ENCODE results near the gene UBASH3A.

UBASH3A gene

DNA sequence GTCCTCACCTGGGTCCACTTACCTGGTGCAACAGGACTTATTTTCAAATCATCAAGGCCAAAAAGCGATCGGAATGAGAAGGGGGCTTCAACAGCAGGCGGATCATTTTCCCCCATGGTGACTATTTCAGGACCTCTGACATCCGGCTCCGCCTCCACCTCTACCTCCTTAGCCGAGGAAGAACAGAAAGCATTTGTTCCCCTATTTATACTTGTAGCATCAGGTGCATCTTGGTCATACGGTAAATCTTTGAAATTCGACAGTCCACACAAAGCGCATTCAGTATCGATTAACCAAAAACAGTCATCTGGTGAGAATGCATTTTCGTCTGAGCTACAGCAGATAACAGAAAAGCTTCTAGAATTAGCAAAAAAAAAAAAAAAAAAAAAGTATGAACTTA is 8.4 kb upstream of the UBASH3A start:
- Histone ChIP-seq H3K4me3 (ENCODE audit: insufficient read depth in 1 of 2, low read depth in 1 of 2, low read length in 2 of 2) (no peak overlapping the region), H3K27me3 (ENCODE audit: control insufficient read depth in 1 of 2, insufficient read depth in 1 of 2, low read length in 2 of 2) (peaks cover 0 to 48% of the 10 kb centered on the region in 2 experiments), H3K4ac (ENCODE audit: low read depth in 1 of 2, low read length in 2 of 2) (no peak overlapping the region), H2AFZ (ENCODE audit: low read depth, low read length) (no peak overlapping the region), H3K14ac (ENCODE audit: low read length in 2 of 2) (no peak overlapping the region), H3K9me3 (ENCODE audit: control insufficient read depth, low read length) (no peaks in the 10 kb centered on the region), H3K4me1 (ENCODE audit: control insufficient read depth, insufficient read depth, low read depth, low read length) (peaks cover 8% of the 10 kb centered on the region), H4K8ac (ENCODE audit: low read length) (no peak overlapping the region), H2BK120ac (ENCODE audit: low read depth, low read length) (no peak overlapping the region), H3K23ac (ENCODE audit: low read length in 2 of 2) (no peak overlapping the region), H3K18ac (ENCODE audit: low read depth in 1 of 2, low read length in 2 of 2) (no peak overlapping the region), H3K79me1 (replicated peaks; ENCODE audit: low read length, poor library complexity, severe bottlenecking) (no peaks in the 10 kb centered on the region), H3K27ac (ENCODE audit: low read length, poor library complexity, severe bottlenecking) (no peak overlapping the region), H2BK12ac (ENCODE audit: low read length in 2 of 2) (no peak overlapping the region), H2BK15ac (ENCODE audit: low read depth, poor library complexity, severe bottlenecking) (no peak overlapping the region), H4K91ac (ENCODE audit: low read length) (no peak overlapping the region), H2AK5ac (ENCODE audit: low read length, severe bottlenecking) (no peak overlapping the region), H3K4me2 (ENCODE audit: low read length, poor library complexity, severe bottlenecking) (no peak overlapping the region), H2BK5ac (ENCODE audit: low read depth, low read length, poor library complexity, severe bottlenecking) (no peak overlapping the region), H3K36me3 (ENCODE audit: control insufficient read depth in 1 of 2, insufficient read depth in 2 of 2, low read depth in 1 of 2, low read length in 2 of 2) (no peaks in the 10 kb centered on the region), H3K9ac (ENCODE audit: low read length) (no peak overlapping the region)
- no peak for DNase-seq
- WGBS, result 88% methylated on average over 9 of the region's 11 CpGs

GRCh38 chr21:42395905-42396651 is 7.6 kb upstream of the UBASH3A start, which contains the start of gene TMPRSS3:
Gene TMPRSS3, minus strand, starts transcription at chr21:42396052. Its CDS starts 635 bp downstream, at chr21:42395417.
- Histone ChIP-seq H2AFZ (ENCODE audit: low read depth, low read length) (no peak within 1 kb of the TSS), H2BK12ac (ENCODE audit: low read length in 2 of 2) (no peak within 1 kb of the TSS), H2AK5ac (ENCODE audit: low read length, severe bottlenecking) (no peak within 1 kb of the TSS), H3K4me3 (ENCODE audit: insufficient read depth in 1 of 2, low read depth in 1 of 2, low read length in 2 of 2) (no peak within 1 kb of the TSS), H3K9ac (ENCODE audit: low read length) (no peak within 1 kb of the TSS), H4K91ac (ENCODE audit: low read length) (no peak within 1 kb of the TSS), H4K8ac (ENCODE audit: low read length) (no peak within 1 kb of the TSS), H3K9me3 (ENCODE audit: control insufficient read depth, low read length) (no peaks in the 10 kb centered on the region), H3K79me1 (replicated peaks; ENCODE audit: low read length, poor library complexity, severe bottlenecking) (no peaks in the 10 kb centered on the region), H2BK5ac (ENCODE audit: low read depth, low read length, poor library complexity, severe bottlenecking) (no peak within 1 kb of the TSS), H3K14ac (ENCODE audit: low read length in 2 of 2) (no peak within 1 kb of the TSS), H2BK120ac (ENCODE audit: low read depth, low read length) (no peak within 1 kb of the TSS), H2BK15ac (ENCODE audit: low read depth, poor library complexity, severe bottlenecking) (no peak within 1 kb of the TSS), H3K27me3 (ENCODE audit: control insufficient read depth in 1 of 2, insufficient read depth in 1 of 2, low read length in 2 of 2) (peaks cover 0 to 46% of the 10 kb centered on the region in 2 experiments), H3K4me1 (ENCODE audit: control insufficient read depth, insufficient read depth, low read depth, low read length) (peaks cover 8% of the 10 kb centered on the region), H3K27ac (ENCODE audit: low read length, poor library complexity, severe bottlenecking) (no peak within 1 kb of the TSS), H3K4me2 (ENCODE audit: low read length, poor library complexity, severe bottlenecking) (no peak within 1 kb of the TSS), H3K36me3 (ENCODE audit: control insufficient read depth in 1 of 2, insufficient read depth in 2 of 2, low read depth in 1 of 2, low read length in 2 of 2) (no peaks in the 10 kb centered on the region), H3K23ac (ENCODE audit: low read length in 2 of 2) (no peak within 1 kb of the TSS), H3K18ac (ENCODE audit: low read depth in 1 of 2, low read length in 2 of 2) (no peak within 1 kb of the TSS), H3K4ac (ENCODE audit: low read depth in 1 of 2, low read length in 2 of 2) (no peak within 1 kb of the TSS)
- 77% methylated on average over 17 of the region's 17 CpGs for WGBS
- no peak for DNase-seq

GRCh38 chr21:42396799-42397745 is 6.6 kb upstream of the UBASH3A start:
- DNase-seq, result no peak
- Histone ChIP-seq H3K14ac (ENCODE audit: low read length in 2 of 2) (no peak overlapping the region), H3K36me3 (ENCODE audit: control insufficient read depth in 1 of 2, insufficient read depth in 2 of 2, low read depth in 1 of 2, low read length in 2 of 2) (no peaks in the 10 kb centered on the region), H2BK12ac (ENCODE audit: low read length in 2 of 2) (no peak overlapping the region), H2AK5ac (ENCODE audit: low read length, severe bottlenecking) (no peak overlapping the region), H4K91ac (ENCODE audit: low read length) (no peak overlapping the region), H3K27me3 (ENCODE audit: control insufficient read depth in 1 of 2, insufficient read depth in 1 of 2, low read length in 2 of 2) (peaks cover 0 to 37% of the 10 kb centered on the region in 2 experiments), H3K4ac (ENCODE audit: low read depth in 1 of 2, low read length in 2 of 2) (no peak overlapping the region), H2AFZ (ENCODE audit: low read depth, low read length) (no peak overlapping the region), H2BK120ac (ENCODE audit: low read depth, low read length) (no peak overlapping the region), H3K4me1 (ENCODE audit: control insufficient read depth, insufficient read depth, low read depth, low read length) (peaks cover 6% of the 10 kb centered on the region), H3K23ac (ENCODE audit: low read length in 2 of 2) (no peak overlapping the region), H3K4me3 (ENCODE audit: insufficient read depth in 1 of 2, low read depth in 1 of 2, low read length in 2 of 2) (no peak overlapping the region), H3K18ac (ENCODE audit: low read depth in 1 of 2, low read length in 2 of 2) (no peak overlapping the region), H3K4me2 (ENCODE audit: low read length, poor library complexity, severe bottlenecking) (no peak overlapping the region), H2BK15ac (ENCODE audit: low read depth, poor library complexity, severe bottlenecking) (peak overlapping the region; percentile 46), H3K9me3 (ENCODE audit: control insufficient read depth, low read length) (peaks cover 5% of the 10 kb centered on the region), H3K9ac (ENCODE audit: low read length) (no peak overlapping the region), H3K27ac (ENCODE audit: low read length, poor library complexity, severe bottlenecking) (no peak overlapping the region), H2BK5ac (ENCODE audit: low read depth, low read length, poor library complexity, severe bottlenecking) (no peak overlapping the region), H3K79me1 (replicated peaks; ENCODE audit: low read length, poor library complexity, severe bottlenecking) (no peaks in the 10 kb centered on the region), H4K8ac (ENCODE audit: low read length) (no peak overlapping the region)
- WGBS, result 82% methylated on average over 19 of the region's 19 CpGs
